ENCODE measurements around the gene S100A4.
"Not testable (repeated sequence)": the region's sequence is repeated elsewhere in the genome, so short reads cannot be mapped to it uniquely, and the experiment has no call there.

Gene S100A4

GRCh38 chr1:153545067-153546055 lies at the start of gene S100A4:
S100A4 (minus strand) TSS chr1:153545806; CDS start chr1:153544794, 1,012 bp downstream.
- TF ChIP-seq CTCF (IDR thresholded peaks at IDR 0.05; ENCODE audit: extremely low read depth, missing control alignments) = no peak
- DNase-seq (ENCODE audit: low spot score) = peak; percentile 70

GRCh38 chr1:153592748-153593147 lies 47.1 kb upstream of the S100A4 start:
- TF ChIP-seq CTCF (IDR thresholded peaks at IDR 0.05; ENCODE audit: extremely low read depth, missing control alignments) = no peak
- DNase-seq (ENCODE audit: low spot score) = no peak

DNA sequence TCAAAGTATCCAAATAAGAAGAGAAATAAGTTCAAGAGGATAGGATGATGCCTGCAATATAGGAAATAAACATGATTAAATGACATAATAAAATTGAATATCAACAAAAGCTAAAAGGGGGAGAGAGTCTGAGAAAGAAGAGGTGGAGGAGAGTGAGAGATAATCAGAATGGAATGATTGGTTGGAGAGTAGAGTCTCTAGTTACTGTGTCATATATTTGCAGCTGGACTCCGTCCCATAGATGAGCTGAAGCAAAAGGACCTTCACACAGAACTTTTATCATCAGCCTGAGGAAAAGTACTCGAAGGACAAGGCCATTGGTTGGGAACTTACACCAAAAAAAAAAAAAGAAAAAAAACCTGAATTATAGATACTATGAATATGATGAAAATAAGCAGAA lies 42.9 kb upstream of the S100A4 start:
- no peak for TF ChIP-seq CTCF (IDR thresholded peaks at IDR 0.05; ENCODE audit: extremely low read depth, missing control alignments)

GRCh38 chr1:153588033-153588432 lies 42.4 kb upstream of the S100A4 start:
- not testable (repeated sequence) for DNase-seq (ENCODE audit: low spot score)

More for the DNA sequence above, 42.9 kb upstream of the S100A4 start:
- DNase-seq (ENCODE audit: low spot score) = no peak

GRCh38 chr1:153587314-153587713 lies 41.7 kb upstream of the S100A4 start:
- TF ChIP-seq CTCF (IDR thresholded peaks at IDR 0.05; ENCODE audit: extremely low read depth, missing control alignments) = no peak
- no peak for DNase-seq (ENCODE audit: low spot score)

DNA sequence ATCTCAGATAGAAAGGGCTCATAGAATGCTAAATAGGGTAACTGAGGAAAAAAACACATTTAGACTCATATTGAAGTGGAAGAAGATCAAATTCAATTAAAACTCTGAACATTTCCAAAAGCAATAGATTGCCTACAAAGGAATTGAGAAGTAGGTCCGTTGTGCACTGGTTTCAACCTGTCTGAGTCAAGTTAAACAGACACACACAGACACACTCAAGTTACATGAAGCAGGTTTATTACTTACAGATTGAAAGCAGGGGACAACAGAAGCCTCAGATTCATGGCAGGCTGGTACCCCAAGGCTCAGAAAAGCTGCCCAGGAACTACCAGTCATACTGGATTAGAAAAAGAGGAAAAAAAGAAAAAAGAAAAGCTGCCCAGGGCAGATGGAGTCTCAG lies 40.7 kb upstream of the S100A4 start:
- TF ChIP-seq CTCF (IDR thresholded peaks at IDR 0.05; ENCODE audit: extremely low read depth, missing control alignments) = no peak
- no peak for DNase-seq (ENCODE audit: low spot score)

DNA sequence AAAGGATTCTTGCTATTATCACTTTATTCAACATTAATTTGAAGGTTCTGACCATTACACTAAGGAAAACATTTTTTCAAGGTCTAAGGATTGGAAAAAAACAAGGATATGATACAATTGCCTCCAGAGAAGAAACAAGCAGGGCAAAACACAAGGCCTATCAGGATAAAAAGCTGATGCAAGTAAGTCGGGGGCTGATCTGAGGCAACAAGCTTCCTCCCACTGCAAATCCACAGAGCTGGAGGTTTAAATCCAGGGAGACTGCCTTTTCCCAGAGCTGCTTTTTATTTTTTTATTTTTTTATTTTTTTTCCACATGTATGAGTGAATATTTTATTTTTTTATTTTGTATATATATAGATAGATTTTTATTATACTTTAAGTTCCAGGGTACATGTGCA lies 39.4 kb upstream of the S100A4 start:
- no peak for TF ChIP-seq CTCF (IDR thresholded peaks at IDR 0.05; ENCODE audit: extremely low read depth, missing control alignments)
- DNase-seq (ENCODE audit: low spot score) = no peak

Data from GM20000 (cell line).